Endothelial cell of umbilical vein (primary cell): Measurements from ENCODE around the gene ATP2C2.

Source experiments
- CTCF ChIP-seq, 2 donors: IDR thresholded peaks; 1 replicate in 1 of 2; 2 replicates in 1 of 2; pipeline ENCODE4 v1.5.1; 2011; ENCODE audit warnings: low read length in 2 of 2, mild to moderate bottlenecking in 2 of 2, moderate library complexity in 2 of 2, control low read depth in 1 of 2, inconsistent platforms in 1 of 2, low read depth in 1 of 2; ENCODE audit not compliant: insufficient read depth in 1 of 2; ENCODE audit errors: extremely low read depth in 1 of 2
- EZH2 ChIP-seq: IDR thresholded peaks from 2 replicates; pipeline ENCODE4 v1.6.1; 2012; ENCODE audit warnings: borderline replicate concordance, low read depth, mild to moderate bottlenecking, moderate library complexity, low read length, inconsistent platforms; ENCODE audit not compliant: severe bottlenecking
- JUN ChIP-seq: IDR thresholded peaks from 2 replicates; pipeline ENCODE4 v1.6.1; 2011; ENCODE audit warnings: borderline replicate concordance, low read depth; ENCODE audit not compliant: insufficient read length, insufficient read depth
- POLR2A ChIP-seq: IDR thresholded peaks from 2 replicates; pipeline ENCODE4 v1.6.1; 2012; ENCODE audit warnings: low read depth, mild to moderate bottlenecking, control low read depth, low read length

- TF ChIP-seq CTCF (IDR thresholded peaks at IDR 0.05; ENCODE audit: extremely low read depth in 1 of 2, insufficient read depth in 1 of 2, low read depth in 1 of 2, low read length in 2 of 2) (no peak), JUN (no peak), EZH2 (no peak), POLR2A (no peak)
Observed at GRCh38 chr16:84503751-84504395, 135.5 kb downstream of the ATP2C2 start.
